MG63 (cell line): ENCODE data around the gene TAF7. TPM values are rescaled to one million over a fixed set of nuclear protein-coding genes. Genes with fewer than 3 reads are reported as not detected.
A peak's percentile ranks its signal among the peaks of the same experiment; 100 is the strongest.
"Not testable (repeated sequence)": the region's sequence is repeated elsewhere in the genome, so short reads cannot be mapped to it uniquely, and the experiment has no call there.

Experiments
- DNase-seq: peaks from one replicate; pipeline ENCODE4 v3.0.0-alpha.2; 2020
- H3K27me3 ChIP-seq: fragments of 250-450 bp; sonication (Bioruptor Pico); 2 replicates; pipeline ENCODE4 v1.5.1; 2020; ENCODE audit warnings: mild to moderate bottlenecking, moderate library complexity
- H3K36me3 ChIP-seq: fragments of 250-450 bp; sonication (Bioruptor Pico); 2 replicates; pipeline ENCODE4 v1.5.1; 2020; ENCODE audit warnings: mild to moderate bottlenecking, moderate library complexity
- H3K4me3 ChIP-seq: fragments of 250-450 bp; sonication (Bioruptor Pico); 2 replicates; pipeline ENCODE4 v1.5.1; 2020; ENCODE audit warnings: mild to moderate bottlenecking, moderate library complexity
- H3K9me3 ChIP-seq: fragments of 250-450 bp; sonication (Bioruptor Pico); 2 replicates; pipeline ENCODE4 v1.5.1; 2020; ENCODE audit warnings: mild to moderate bottlenecking, moderate library complexity
- total RNA-seq: library from RNA; depleted of rRNA; stranded (reverse); fragments of >200 nt; shearing (Covaris generic); gene quantifications from 2 replicates; pipeline ENCODE4 v1.2.3, GENCODE V29; 2014; ENCODE audit warnings: low replicate concordance

Gene TAF7
- total RNA-seq, 1 experiment from 2014 or later, result 183 TPM

- no peak for DNase-seq
- H3K36me3 ChIP-seq, result no peaks in the 10 kb centered on the region
- no peak overlapping the region for H3K4me3 ChIP-seq
- no peaks in the 10 kb centered on the region; the same call in 1 of the 2 replicates for H3K27me3 ChIP-seq
- H3K9me3 ChIP-seq, result peaks cover 2% of the 10 kb centered on the region
Measured at GRCh38 chr5:141343953-141344463, 23.4 kb upstream of the TAF7 start.

- Histone ChIP-seq H3K9me3 (peaks cover 2% of the 10 kb centered on the region), H3K36me3 (no peaks in the 10 kb centered on the region), H3K27me3 (no peaks in the 10 kb centered on the region; the same call in 1 of the 2 replicates), H3K4me3 (no peak within 1 kb of the TSS)
- DNase-seq, result no peak
Measured at GRCh38 chr5:141343242-141343952, 22.8 kb upstream of the TAF7 start, which contains the start of gene PCDHGA3. PCDHGA3 (plus strand) TSS chr5:141343829; CDS start chr5:141344034, 205 bp downstream.

GRCh38 chr5:141342773-141343172, 22.2 kb upstream of the TAF7 start:
- no peak for DNase-seq
- Histone ChIP-seq H3K9me3 (peaks cover 2% of the 10 kb centered on the region), H3K4me3 (no peak overlapping the region), H3K36me3 (no peaks in the 10 kb centered on the region), H3K27me3 (no peaks in the 10 kb centered on the region)

- H3K4me3 ChIP-seq, DNase-seq: not testable (repeated sequence)
Measured at GRCh38 chr5:141340781-141341354, 20.3 kb upstream of the TAF7 start.

GRCh38 chr5:141338538-141339306, 18.1 kb upstream of the TAF7 start, which contains the start of gene PCDHGA2:
PCDHGA2 (plus strand) TSS chr5:141338760.
- Histone ChIP-seq H3K36me3 (no peaks in the 10 kb centered on the region), H3K4me3 (no peak within 1 kb of the TSS), H3K27me3 (no peaks in the 10 kb centered on the region), H3K9me3 (no peaks in the 10 kb centered on the region; the same call in none of the 2 replicates)
- no peak for DNase-seq

More at GRCh38 chr5:141340781-141341354, 20.3 kb upstream of the TAF7 start:
- H3K9me3 ChIP-seq, H3K36me3 ChIP-seq, H3K27me3 ChIP-seq: not testable (repeated sequence)

- H3K9me3 ChIP-seq, H3K4me3 ChIP-seq, DNase-seq, H3K27me3 ChIP-seq, H3K36me3 ChIP-seq: not testable (repeated sequence)
Measured at GRCh38 chr5:141332571-141332970, 12.0 kb upstream of the TAF7 start.

- H3K36me3 ChIP-seq, result no peaks in the 10 kb centered on the region
- peak; percentile 62 for DNase-seq
- no peaks in the 10 kb centered on the region for H3K27me3 ChIP-seq
Measured at GRCh38 chr5:141330299-141331080, 9.9 kb upstream of the TAF7 start, which contains the start of gene PCDHGA1. PCDHGA1 (plus strand) TSS chr5:141330514.

GRCh38 chr5:141328231-141328630, 7.6 kb upstream of the TAF7 start:
- no peak for DNase-seq
- H3K27me3 ChIP-seq, result no peaks in the 10 kb centered on the region
- no peak overlapping the region for H3K4me3 ChIP-seq
- H3K36me3 ChIP-seq, result no peaks in the 10 kb centered on the region
- peaks cover 2% of the 10 kb centered on the region; the same call in 1 of the 2 replicates for H3K9me3 ChIP-seq

More at GRCh38 chr5:141330299-141331080, 9.9 kb upstream of the TAF7 start, which contains the start of gene PCDHGA1:
- H3K9me3 ChIP-seq, result peaks cover 2% of the 10 kb centered on the region; the same call in 1 of the 2 replicates
- peak within 1 kb of the TSS; percentile 37 for H3K4me3 ChIP-seq

GRCh38 chr5:141326088-141326854, 5.7 kb upstream of the TAF7 start:
- Histone ChIP-seq H3K27me3 (no peaks in the 10 kb centered on the region), H3K9me3 (peaks cover 7% of the 10 kb centered on the region), H3K36me3 (no peaks in the 10 kb centered on the region), H3K4me3 (no peak overlapping the region)
- no peak for DNase-seq

GRCh38 chr5:141322261-141322660, 1.7 kb upstream of the TAF7 start:
- DNase-seq, result no peak
- H3K36me3 ChIP-seq, result peaks cover 31% of the 10 kb centered on the region
- H3K9me3 ChIP-seq, result peaks cover 39% of the 10 kb centered on the region
- no peaks in the 10 kb centered on the region for H3K27me3 ChIP-seq
- no peak overlapping the region for H3K4me3 ChIP-seq

- H3K36me3 ChIP-seq, result peaks cover 52% of the 10 kb centered on the region
- H3K4me3 ChIP-seq, result peak overlapping the region; percentile 93
- no peak for DNase-seq
- peaks cover 45% of the 10 kb centered on the region for H3K9me3 ChIP-seq
- H3K27me3 ChIP-seq, result no peaks in the 10 kb centered on the region
Measured at GRCh38 chr5:141319699-141320098, 885 bp downstream of the TAF7 start.

- Histone ChIP-seq H3K4me3 (peak overlapping the region; percentile 93), H3K27me3 (no peaks in the 10 kb centered on the region), H3K36me3 (peaks cover 54% of the 10 kb centered on the region), H3K9me3 (peaks cover 49% of the 10 kb centered on the region)
- DNase-seq, result no peak
Measured at GRCh38 chr5:141319202-141319601, 1.4 kb downstream of the TAF7 start.

GRCh38 chr5:141316963-141317362, 3.6 kb downstream of the TAF7 start:
- not testable (repeated sequence) for DNase-seq, H3K4me3 ChIP-seq, H3K27me3 ChIP-seq
- peaks cover 55% of the 10 kb centered on the region for H3K36me3 ChIP-seq
- H3K9me3 ChIP-seq, result peaks cover 49% of the 10 kb centered on the region

- peaks cover 23% of the 10 kb centered on the region for H3K9me3 ChIP-seq
- no peaks in the 10 kb centered on the region for H3K27me3 ChIP-seq
- H3K36me3 ChIP-seq, result peaks cover 39% of the 10 kb centered on the region
- no peak overlapping the region for H3K4me3 ChIP-seq
- no peak for DNase-seq
Measured at GRCh38 chr5:141313711-141314110, 6.9 kb downstream of the TAF7 start.

GRCh38 chr5:141306630-141307029, 14.0 kb downstream of the TAF7 start:
- no peaks in the 10 kb centered on the region for H3K36me3 ChIP-seq
- H3K9me3 ChIP-seq, result peaks cover 4% of the 10 kb centered on the region
- no peaks in the 10 kb centered on the region for H3K27me3 ChIP-seq
- H3K4me3 ChIP-seq, result no peak overlapping the region
- no peak for DNase-seq
